ENCODE measurements around the gene ADCY2. TPM values are rescaled to one million over a fixed set of nuclear protein-coding genes. Genes with fewer than 3 reads are reported as not detected.

ADCY2 gene
- total and polyA plus RNA-seq, 9 donors, result 4.0 to 22.8 (median 8.3) TPM

GRCh38 chr5:7801891-7802614 lies 406.1 kb downstream of the ADCY2 start:
- Histone ChIP-seq H3K27me3 (no peaks in the 10 kb centered on the region), H3K4me1 (ENCODE audit: insufficient read depth) (no peaks in the 10 kb centered on the region), H3K9me3 (no peaks in the 10 kb centered on the region), H3K4me3 (no peak overlapping the region), H3K36me3 (no peaks in the 10 kb centered on the region), H3K27ac (no peak overlapping the region)
- TF ChIP-seq POLR2A (IDR thresholded peaks at IDR 0.05) (no peak), CTCF (IDR thresholded peaks at IDR 0.05) (no peak), EP300 (IDR thresholded peaks at IDR 0.05) (no peak)
- intact Hi-C loops (cut with DNase I), result no loop called here
- DNase-seq, result no peak
- WGBS, 3 donors, result 86 to 92% (median 88%) methylated on average over 14 of the region's 14 CpGs

GRCh38 chr5:7802855-7803254 lies 406.9 kb downstream of the ADCY2 start:
- no peaks in the 10 kb centered on the region for H3K9me3 ChIP-seq
- no peaks in the 10 kb centered on the region for H3K27me3 ChIP-seq
- no peak overlapping the region for H3K4me3 ChIP-seq
- no peak for DNase-seq
- H3K4me1 ChIP-seq (ENCODE audit: insufficient read depth), result no peaks in the 10 kb centered on the region
- H3K27ac ChIP-seq, result no peak overlapping the region
- intact Hi-C loops (cut with DNase I), result no loop called here
- TF ChIP-seq CTCF (IDR thresholded peaks at IDR 0.05), result no peak
- no peak for TF ChIP-seq POLR2A (IDR thresholded peaks at IDR 0.05)
- no peak for TF ChIP-seq EP300 (IDR thresholded peaks at IDR 0.05)
- WGBS, 3 donors, result 91 to 93% (median 91%) methylated on average over 6 of the region's 6 CpGs
- no peaks in the 10 kb centered on the region for H3K36me3 ChIP-seq

- Histone ChIP-seq H3K4me1 (ENCODE audit: insufficient read depth) (no peaks in the 10 kb centered on the region), H3K4me3 (no peak overlapping the region), H3K9me3 (no peaks in the 10 kb centered on the region), H3K27me3 (no peaks in the 10 kb centered on the region), H3K36me3 (no peaks in the 10 kb centered on the region), H3K27ac (no peak overlapping the region)
- intact Hi-C loops (cut with DNase I), result no loop called here
- DNase-seq, result no peak
- TF ChIP-seq EP300 (IDR thresholded peaks at IDR 0.05) (no peak), CTCF (IDR thresholded peaks at IDR 0.05) (no peak), POLR2A (IDR thresholded peaks at IDR 0.05) (no peak)
- WGBS, 3 donors, result 46 to 77% (median 64%) methylated on average over 2 of the region's 2 CpGs
These were observed 408.0 kb downstream of the ADCY2 start for GRCh38 chr5:7803937-7804336.

- H3K4me1 ChIP-seq (ENCODE audit: insufficient read depth), result no peaks in the 10 kb centered on the region
- intact Hi-C loops (cut with DNase I), result no loop called here
- no peak overlapping the region for H3K4me3 ChIP-seq
- no peak for TF ChIP-seq CTCF (IDR thresholded peaks at IDR 0.05)
- TF ChIP-seq POLR2A (IDR thresholded peaks at IDR 0.05), result no peak
- no peak for TF ChIP-seq EP300 (IDR thresholded peaks at IDR 0.05)
- H3K27ac ChIP-seq, result no peak overlapping the region
- 90 to 96% (median 93%) methylated on average over 2 of the region's 2 CpGs for WGBS, 3 donors
- H3K9me3 ChIP-seq, result no peaks in the 10 kb centered on the region
- no peak for DNase-seq
- H3K36me3 ChIP-seq, result no peaks in the 10 kb centered on the region
- no peaks in the 10 kb centered on the region for H3K27me3 ChIP-seq
These were observed 409.4 kb downstream of the ADCY2 start for GRCh38 chr5:7805379-7805778.
